Measurements from ENCODE around the gene RPTOR.

DNA sequence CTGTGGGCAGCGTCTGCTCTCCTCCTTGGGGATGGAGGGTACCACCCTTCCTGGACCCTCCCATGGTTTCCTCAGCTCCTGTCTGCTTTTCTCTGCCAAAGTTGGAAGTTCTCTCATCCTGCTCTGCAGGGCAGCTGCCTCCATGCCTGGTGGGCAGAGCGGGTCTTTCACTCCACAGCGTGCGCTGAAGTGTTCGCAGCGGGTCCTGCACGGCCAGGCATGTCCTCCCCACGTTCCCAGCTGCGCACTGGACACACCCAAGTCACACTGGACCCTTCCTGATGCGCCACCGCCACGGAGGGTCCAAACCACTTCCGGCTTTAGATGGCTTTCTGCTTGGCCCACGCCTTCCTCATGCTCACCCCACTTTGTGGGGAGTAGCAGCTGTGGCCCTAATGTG is 34.5 kb upstream of the RPTOR start:
- TF ChIP-seq, protein P1, sequence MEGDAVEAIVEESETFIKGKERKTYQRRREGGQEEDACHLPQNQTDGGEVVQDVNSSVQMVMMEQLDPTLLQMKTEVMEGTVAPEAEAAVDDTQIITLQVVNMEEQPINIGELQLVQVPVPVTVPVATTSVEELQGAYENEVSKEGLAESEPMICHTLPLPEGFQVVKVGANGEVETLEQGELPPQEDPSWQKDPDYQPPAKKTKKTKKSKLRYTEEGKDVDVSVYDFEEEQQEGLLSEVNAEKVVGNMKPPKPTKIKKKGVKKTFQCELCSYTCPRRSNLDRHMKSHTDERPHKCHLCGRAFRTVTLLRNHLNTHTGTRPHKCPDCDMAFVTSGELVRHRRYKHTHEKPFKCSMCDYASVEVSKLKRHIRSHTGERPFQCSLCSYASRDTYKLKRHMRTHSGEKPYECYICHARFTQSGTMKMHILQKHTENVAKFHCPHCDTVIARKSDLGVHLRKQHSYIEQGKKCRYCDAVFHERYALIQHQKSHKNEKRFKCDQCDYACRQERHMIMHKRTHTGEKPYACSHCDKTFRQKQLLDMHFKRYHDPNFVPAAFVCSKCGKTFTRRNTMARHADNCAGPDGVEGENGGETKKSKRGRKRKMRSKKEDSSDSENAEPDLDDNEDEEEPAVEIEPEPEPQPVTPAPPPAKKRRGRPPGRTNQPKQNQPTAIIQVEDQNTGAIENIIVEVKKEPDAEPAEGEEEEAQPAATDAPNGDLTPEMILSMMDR (IDR thresholded peaks at IDR 0.05; ENCODE audit: insufficient read depth, low read depth, low read length), result no peak
- TF ChIP-seq EZH2 (IDR thresholded peaks at IDR 0.05; ENCODE audit: insufficient read depth, low read length), result no peak
